KBM-7 (cell line): ENCODE results near the gene DIPK1A.

ENCODE experiments used
- DNase-seq: peaks from one replicate; pipeline ENCODE4 v3.0.0-alpha.2; 2015
- in situ Hi-C: fragments of 300-500 bp; cut with MboI; formaldehyde crosslinking; loops from 2 replicates; pipeline ENCODE4 v1.14.3; 2020; ENCODE audit warnings: low sequenced_read_pairs, low pct_unique_long_range_greater_than_20kb, mixed read lengths

DIPK1A gene

DNA sequence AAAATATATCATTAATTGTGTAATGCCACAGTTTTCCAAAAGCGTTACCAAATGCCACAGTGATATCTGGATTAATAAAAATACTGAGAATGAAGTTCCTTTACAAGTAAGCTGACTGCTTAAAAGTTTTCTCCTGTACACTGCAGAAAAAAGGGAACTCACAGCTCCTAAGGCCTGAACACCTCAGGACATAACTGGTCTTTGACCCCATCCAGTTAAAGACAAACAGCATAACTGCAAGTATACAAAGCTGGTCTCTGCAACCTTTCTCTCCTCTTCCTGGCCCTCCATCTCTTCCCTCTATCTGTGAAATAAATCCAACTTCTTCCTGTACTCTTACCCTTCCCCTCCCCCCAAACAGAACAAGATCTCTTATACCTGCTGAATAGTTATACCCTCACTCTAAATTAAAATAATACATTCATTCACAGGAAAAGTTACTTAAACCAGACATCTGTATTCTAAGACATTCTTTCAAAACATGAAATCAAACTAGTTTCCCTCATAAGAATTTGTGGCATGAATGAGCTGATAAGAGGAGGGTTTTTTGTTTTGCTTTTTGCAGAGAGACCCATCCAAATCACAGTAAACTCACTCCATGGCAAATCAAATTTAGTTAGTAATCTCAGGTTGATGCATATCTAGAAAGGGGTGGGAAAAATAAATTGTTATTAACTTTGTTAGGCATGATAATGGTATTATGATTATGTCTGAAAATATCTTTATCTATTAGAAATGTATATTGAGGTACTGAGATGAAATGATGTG lies 2.9 kb downstream of the DIPK1A start:
- no peak for DNase-seq
- in situ Hi-C loops: no loop called here

DNA sequence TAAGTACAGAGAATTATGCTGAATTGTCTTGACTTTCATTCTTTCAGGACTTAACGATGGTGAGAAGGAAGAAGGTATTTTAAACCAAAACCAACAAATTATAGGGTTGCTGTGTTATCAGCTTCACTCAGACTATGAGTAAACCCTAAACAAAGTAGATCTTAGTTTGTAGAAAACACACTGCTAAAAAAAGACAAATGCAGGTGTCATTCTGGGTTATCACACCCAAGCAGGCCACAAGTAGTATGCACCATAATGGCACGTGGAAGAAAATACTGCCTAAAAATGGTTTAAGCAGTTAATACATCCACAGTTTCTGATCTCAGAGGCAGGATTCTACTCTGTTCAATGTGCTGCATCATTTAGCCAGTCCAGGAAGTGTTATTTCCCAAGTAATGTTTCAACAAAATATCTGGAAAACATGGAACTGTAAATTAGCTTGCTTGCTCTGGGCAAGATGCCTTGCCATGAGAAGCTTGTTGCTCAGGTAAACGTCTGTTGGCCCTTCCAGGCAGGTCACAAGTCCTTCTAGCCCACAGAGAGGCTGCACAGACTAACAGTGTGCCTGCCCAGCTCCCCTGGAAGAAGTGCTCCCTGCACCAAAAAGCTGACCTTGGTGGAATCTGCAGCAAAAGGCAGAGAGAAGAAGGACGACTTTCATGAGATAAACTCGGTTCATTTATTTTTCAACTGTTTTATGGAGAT lies 4.1 kb downstream of the DIPK1A start:
- DNase-seq: no peak
- in situ Hi-C loops: no loop called here

DNA sequence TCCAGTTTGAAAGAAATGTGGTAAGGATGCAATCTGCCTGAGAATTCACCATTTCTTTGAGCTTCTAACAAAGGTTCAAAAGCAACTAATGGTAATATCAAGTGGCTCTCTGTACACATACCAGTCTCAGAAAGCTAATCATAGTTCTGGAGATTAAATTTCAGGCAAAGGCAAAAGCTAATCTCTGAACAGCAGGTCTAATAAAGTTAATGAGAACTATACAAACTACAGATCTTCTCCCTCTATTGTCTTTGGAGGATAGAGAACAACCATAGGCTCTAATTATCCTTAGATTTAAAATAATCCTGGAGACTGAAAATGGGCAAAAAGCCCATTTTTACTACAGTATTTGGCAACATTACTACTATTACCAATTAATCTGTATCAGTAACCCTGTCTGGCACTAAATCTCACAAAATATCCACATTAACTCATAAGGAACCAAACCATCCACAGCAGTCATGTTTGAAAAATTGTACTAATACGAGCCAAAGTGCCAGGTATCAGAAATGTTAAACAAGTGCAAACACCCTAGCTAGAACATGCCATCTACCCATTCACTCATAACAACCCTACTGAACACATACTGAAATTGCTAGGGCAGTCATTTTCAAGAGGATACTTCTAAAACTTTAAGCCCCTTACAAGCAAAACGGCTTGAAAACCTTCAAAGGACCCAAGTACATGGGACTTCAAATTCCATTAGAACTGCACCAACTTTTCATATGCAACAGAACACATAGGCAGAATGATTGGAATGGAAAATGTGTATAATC lies 4.8 kb downstream of the DIPK1A start:
- DNase-seq: no peak
- in situ Hi-C loops: no loop called here

DNA sequence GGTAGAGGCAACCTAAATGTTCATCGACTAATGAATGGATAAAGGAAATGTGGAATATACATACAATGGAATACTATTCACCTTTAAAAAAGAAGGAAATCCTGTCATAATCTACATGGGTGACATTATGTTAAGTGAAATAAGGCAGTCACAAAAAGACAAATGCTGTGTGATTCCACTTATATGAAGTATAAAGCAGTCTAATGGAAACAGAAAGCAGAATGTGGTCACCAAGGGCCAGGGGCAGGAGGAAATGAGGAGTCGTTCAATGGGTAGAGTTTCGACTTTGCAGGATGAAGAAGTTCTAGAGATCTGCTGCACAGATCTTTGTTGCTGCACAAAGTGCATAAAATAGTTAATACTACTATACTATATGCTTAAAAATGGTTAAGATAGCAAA lies 7.8 kb downstream of the DIPK1A start:
- no peak for DNase-seq
- in situ Hi-C loops: no loop called here

DNA sequence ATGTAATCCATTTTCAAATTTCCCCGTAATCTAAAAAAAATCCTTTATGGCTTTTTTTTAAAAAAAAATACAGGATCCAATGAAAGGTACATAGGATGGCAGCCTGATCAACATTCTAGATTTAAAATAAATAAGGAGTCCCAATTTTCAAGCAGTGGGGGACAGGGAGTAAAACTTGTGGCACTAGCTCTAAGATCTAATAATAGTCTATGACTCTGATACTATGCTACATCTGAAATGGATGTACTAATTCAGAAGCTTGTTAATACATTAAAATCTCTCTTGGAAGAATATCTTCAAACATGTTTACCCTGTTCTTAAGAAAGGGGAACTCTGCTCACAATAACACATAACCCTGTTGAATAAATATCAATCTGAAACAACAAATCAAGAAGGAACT lies 8.5 kb downstream of the DIPK1A start:
- DNase-seq: no peak
- in situ Hi-C loops: no loop called here

DNA sequence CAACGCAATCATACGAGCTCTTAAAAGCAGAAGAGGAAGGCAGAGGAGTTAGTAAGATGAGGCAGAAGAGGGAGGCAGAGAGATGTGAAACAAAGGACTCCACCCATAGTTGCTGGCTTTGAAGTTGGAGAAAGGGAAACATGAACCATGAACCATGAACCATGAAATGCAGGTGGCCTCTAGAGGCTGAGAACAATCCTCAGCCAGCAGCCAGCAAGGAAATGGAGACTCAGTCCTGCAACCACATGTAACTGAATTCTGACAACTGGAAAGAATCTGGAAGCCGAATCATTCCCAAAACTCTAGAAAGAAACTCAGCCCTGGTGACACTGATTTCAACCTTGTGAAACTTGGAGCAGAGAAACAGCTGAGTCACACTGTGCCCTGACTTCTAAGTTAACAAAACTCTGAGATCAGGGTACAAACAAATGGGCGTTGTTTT lies 10.1 kb downstream of the DIPK1A start:
- in situ Hi-C loops: no loop called here
- DNase-seq: peak; percentile 28

DNA sequence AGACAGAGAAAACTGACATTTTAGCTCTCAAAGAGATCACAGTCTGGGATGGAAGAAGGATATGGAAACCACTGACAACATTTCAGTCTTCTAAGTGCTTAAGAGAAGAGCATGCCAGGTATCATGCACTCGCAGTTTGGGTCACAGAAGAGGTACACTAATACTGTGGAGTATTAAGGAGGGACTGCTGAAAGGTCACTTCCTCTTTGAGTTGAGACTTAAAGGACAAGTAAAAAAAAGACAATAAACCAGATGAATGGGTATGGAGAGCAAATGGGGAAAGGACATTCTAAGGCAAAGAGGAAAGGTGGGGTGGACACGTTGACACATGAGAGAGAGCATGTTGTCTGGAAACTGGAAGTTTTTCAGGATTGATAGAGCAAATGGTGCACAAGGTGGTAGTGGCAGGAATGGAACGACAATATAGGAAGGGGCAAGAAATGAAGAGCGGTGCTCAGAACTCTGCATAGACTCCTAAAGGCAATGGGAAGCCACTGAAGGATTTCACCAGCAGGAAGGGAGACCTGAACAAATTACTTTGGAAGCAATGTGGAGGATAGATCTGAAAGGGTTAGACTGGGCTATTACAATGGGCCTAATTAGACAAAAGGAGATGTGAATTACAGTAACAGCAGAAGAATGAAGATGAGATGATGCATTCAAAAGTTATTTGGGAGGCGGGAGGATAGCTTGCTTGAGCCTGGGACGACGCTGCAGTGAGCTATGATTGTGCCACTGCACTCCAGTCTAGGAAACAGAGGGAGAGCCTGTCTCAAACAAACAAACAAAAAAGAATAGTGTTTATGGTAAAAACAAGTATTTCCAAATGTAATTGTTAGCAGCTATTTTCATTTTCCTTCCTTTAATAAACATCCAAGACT lies 11.1 kb downstream of the DIPK1A start:
- DNase-seq: no peak
- in situ Hi-C loops: no loop called here

DNA sequence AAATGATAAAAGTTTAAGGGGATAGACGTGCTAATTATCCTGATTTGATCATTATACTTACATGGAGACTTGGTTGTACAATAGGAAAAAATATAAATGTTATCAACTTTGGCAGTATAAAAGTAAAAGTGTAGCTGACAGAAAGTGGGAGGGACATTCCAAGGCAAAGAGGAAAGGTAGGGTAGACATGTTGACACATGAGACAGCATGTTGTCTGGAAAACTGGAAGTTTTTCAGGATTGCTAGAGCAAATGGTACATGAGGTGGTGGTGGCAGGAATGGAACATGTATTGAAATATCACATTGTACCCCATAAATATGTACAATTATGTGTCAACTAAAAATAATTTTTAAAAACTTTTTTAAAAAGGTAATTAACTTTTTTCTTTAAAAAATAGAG lies 13.2 kb downstream of the DIPK1A start:
- no peak for DNase-seq
- in situ Hi-C loops: no loop called here

DNA sequence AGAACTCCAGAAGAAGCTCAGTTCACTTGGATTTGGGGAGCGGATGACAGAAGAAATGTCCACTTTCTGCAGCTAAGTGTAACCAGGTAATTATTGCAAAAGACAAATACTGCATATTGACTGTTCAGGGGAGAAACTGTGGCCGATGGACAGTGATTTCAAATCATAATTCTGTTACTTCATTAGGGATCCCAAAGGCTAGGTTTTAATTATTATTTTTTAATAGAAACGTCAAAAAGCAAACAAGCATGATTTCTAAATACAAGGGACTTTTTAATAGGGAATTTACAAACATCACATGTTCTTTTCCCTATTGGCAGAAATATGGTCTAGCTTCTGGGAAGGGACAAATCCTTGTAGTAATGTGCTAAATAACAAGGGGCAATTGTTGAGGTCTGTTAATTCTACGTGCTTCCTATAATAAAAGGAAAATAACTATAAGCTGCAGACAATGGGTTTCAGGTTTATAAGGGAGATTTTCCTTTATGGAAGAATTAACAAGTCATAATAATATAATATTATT lies 15.5 kb downstream of the DIPK1A start:
- in situ Hi-C loops: no loop called here
- no peak for DNase-seq

DNA sequence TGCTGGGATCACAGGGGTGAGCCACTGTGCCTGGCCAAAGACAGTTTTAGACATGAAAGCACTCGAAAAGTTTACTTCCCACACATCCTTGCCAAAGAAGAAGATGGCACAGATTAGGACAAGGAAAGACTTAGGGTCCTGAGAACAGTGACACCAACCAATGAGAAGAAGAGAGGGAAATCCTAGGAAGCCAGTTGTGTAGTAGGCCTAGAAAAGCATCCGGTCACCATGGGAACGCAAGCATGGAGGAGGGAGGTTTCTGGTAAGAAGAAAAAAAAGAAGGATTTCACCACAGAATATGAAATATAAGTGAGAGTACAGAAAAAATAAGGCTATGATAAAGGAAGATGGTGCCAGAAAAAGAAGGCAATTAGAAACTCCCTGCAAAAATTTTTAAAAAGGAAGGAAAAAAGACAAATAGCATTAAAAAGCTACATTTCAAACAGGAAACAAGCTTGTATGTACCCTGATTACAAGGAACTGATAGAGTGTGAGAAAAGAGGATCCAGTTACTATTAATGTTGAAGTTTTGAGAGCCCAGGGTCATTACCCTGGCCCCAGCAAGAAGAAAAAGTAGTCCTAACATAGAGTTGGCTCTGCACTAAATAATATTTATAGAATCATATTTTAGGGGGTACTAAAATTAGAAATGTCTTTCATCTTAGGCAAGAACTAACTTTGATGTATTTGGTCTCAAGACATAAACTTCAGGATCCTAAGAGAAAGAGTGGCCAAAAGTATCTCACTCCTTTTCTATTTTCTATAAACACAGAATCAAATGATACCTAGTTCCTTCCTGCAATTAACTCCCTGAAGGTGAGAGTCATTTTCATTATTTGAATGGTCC lies 16.1 kb downstream of the DIPK1A start:
- no peak for DNase-seq
- in situ Hi-C loops: no loop called here

DNA sequence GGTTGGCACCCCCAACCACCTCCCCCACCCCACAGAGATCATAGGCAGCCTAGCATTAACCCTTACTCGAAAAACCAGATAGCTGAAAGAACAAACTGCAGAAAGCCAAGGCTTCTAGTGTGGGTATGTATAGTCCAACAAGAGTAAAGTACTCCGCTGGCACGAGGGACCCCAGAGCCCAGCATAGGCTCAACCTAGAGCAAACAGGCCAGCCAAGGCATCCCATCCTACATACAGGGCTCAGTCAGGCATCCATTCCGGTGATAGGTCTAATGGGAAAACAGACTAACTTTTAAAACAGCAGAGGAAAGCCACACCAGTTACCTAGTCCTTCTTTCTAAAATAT lies 17.8 kb downstream of the DIPK1A start:
- in situ Hi-C loops: no loop called here
- DNase-seq: no peak

DNA sequence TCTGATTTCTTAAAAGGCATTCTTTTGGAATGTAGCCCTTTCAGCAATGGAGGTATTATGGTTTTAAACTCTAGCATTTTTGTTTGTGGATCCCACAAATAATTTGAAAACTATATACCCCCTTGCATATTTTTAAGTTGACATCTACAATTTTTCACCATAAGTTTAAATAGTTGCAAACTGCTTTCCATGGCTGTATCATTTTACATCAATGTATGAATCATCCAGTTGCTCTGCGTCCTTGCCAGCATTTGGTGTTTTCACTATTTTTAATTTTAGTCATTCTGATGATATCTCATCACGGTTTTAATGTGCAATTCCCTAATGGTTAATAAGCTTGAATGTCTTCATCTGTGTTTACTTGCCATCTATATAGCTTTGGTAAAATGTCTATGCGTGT lies 20.7 kb downstream of the DIPK1A start:
- no peak for DNase-seq
- in situ Hi-C loops: no loop called here

DNA sequence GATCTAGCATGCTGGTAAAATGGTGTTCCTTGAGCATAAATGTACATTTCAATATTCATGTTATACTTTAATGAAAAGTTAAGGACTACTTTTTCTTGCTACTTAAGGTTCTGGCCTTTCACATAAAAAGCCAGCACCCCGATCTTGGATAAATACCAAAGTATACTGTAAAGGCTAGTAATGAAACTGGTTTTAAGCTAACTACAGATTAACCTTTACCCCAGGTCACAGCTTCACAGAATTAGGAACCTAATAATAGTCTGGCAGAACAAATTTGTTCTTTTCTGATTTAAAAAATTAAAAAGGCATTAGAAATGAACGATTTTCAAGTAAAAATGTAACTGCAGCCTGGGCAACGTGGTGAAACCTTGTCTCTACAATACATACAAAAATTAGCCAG lies 23.5 kb downstream of the DIPK1A start:
- in situ Hi-C loops: no loop called here
- DNase-seq: no peak

DNA sequence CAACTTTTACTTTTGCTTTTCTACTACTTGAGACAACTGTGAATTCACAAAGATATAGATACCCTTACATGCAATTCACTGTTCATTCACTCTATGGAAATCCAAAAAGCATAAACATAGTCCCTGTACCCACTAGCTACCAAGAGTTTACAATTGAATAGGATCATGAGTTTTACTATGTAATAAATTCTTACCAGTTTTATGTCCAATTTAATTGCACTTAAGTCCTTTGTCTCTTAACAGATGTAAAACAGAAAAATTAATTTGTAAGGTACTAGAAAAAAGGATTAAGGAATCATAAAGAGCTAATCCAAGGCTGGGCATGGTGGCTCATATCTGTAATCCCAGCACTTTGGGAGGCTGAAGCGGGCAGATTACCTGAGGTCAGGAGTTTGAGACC lies 24.4 kb downstream of the DIPK1A start:
- in situ Hi-C loops: no loop called here
- DNase-seq: no peak

DNA sequence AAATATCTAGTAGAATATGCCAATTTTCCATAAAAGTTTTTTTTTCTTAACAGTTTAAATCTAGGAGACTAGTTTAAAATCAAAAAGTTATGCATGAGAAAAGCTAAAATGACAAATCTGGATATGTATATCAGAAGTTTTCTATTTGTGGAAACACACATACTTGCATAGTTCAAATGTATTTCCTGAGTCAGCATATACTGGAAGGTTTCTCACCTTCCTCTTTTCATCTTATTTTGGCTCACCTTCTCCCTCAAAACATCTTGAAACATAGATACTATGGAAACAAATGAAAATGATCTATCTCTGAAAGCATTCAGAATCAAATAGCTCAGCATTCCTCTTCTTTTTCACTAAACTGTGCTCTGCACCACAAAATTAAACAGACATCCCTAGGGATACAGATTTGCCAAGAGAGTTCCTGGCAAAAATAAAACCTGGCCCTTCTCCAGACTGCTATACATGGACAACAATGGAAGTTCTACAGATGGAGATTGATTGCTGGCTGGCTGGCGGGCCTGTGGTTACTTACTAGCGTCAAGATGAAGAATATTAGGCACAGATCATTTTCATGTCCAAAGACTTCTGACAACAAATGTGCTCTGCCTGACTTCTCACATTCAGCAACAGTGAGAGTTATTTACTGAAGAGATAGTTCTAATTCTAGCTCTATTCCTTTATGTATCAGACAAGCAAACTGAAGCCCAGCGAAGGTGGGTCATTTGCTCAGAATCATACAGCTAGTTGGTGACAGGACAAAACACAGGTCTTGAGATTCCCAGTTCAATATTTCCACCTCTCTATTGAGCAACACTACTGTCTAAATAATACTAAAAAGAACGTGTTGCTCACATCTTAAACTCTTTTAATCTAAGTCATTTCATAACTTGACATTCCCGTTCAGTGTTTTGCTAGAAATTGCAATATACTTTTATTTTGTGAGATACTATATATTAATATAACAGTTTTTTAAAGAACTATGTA lies 26.6 kb downstream of the DIPK1A start:
- no peak for DNase-seq
- in situ Hi-C loops: no loop called here

DNA sequence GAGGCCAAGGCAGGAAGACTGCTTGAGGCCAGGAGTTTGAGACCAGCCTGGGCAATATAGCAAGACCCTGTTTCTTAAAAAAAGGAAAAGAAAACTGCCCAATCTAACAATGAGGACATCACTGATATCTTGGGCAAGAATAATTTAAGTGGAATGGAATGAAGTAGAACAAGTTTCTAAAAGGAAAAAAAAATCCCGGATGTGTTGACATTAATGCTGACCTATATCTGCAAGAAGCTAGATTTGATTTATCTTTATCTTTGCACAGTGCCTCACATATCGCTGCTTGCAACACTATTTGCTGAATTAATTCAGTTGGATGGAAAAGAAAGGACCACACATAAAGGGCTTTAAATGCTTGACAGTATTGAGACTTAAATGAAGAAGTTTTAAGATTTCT lies 27.8 kb downstream of the DIPK1A start:
- no peak for DNase-seq
- in situ Hi-C loops: no loop called here

DNA sequence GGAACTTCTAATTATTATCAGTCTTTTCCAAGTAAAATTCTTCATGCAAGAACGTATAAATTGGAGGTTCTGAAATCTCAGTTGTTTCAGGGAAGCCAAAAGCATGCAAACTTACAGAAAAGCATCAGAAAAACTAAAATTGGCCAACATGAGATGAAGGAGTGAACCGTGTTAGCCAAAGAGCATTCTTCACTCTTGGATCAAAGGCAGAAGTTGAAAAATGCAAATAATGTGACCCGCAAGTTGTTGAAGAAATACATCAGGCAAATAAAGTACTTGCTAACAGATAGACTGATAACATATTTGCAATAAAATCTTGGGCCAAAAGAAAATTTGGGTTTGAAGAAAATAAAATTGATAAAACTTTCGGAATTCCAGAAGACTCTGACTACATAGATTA lies 29.6 kb downstream of the DIPK1A start:
- DNase-seq: no peak
- in situ Hi-C loops: no loop called here
